SK-N-MC (cell line): ENCODE measurements around the gene ZNF326.

Experiments used
- DNase-seq: peaks from one replicate; pipeline ENCODE4 v3.0.0-alpha.2; 2011; ENCODE audit warnings: low read depth, low spot score
- H3K27ac ChIP-seq: fragments of 200-600 bp; sonication (generic); 2 replicates; pipeline ENCODE4 v1.5.1; 2016; ENCODE audit warnings: mixed run types
- H3K36me3 ChIP-seq: fragments of 200-600 bp; sonication (generic); 2 replicates; pipeline ENCODE4 v1.6.1; 2017; ENCODE audit warnings: antibody characterized with exemption, low read length, mixed read lengths; ENCODE audit not compliant: insufficient read depth
- H3K4me3 ChIP-seq: fragments of 200-600 bp; sonication (generic); 2 replicates; pipeline ENCODE4 v1.5.1; 2016
- H3K9ac ChIP-seq: fragments of 200-600 bp; sonication (generic); 2 replicates; pipeline ENCODE4 v1.8.0; 2017; ENCODE audit warnings: mixed run types, mixed read lengths; ENCODE audit not compliant: insufficient read length
- H3K9me3 ChIP-seq: fragments of 200-600 bp; sonication (generic); 2 replicates; pipeline ENCODE4 v1.6.1; 2017; ENCODE audit warnings: low read depth, mild to moderate bottlenecking, antibody characterized with exemption, low read length, moderate library complexity, mixed read lengths
- EZH2 ChIP-seq: fragments of 200-600 bp; sonication (generic); IDR thresholded peaks from one replicate; pipeline ENCODE4 v1.6.1; 2017; ENCODE audit warnings: antibody characterized with exemption
- FOXP2 ChIP-seq: optimal IDR thresholded peaks from 2 replicates; pipeline ENCODE3; 2011; ENCODE audit warnings: mild to moderate bottlenecking, moderate library complexity; ENCODE audit not compliant: insufficient read depth; ENCODE audit errors: extremely low read length, control extremely low read depth
- POLR2AphosphoS5 ChIP-seq: IDR thresholded peaks from 2 replicates; pipeline ENCODE4 v1.6.1; 2012; ENCODE audit warnings: mild to moderate bottlenecking, low read depth, low read length, borderline replicate concordance

Gene ZNF326

GRCh38 chr1:89994805-89995597 lies at the start of gene ZNF326:
ZNF326 (plus strand) TSS chr1:89995110; CDS start chr1:89995258, 148 bp downstream.
- DNase-seq: peak; percentile 59
- peak within 1 kb of the TSS; percentile 94 for H3K4me3 ChIP-seq
- H3K27ac ChIP-seq: peak within 1 kb of the TSS; percentile 74
- H3K36me3 ChIP-seq: peaks cover 25% of the 10 kb centered on the region
- no peaks in the 10 kb centered on the region for H3K9me3 ChIP-seq
- no peak for TF ChIP-seq EZH2
- peak; percentile 68 for TF ChIP-seq FOXP2
- peak; percentile 97 for TF ChIP-seq POLR2AphosphoS5
- peak within 1 kb of the TSS; percentile 98 for H3K9ac ChIP-seq

GRCh38 chr1:89945852-89946476 lies 48.9 kb upstream of the ZNF326 start:
- Histone ChIP-seq H3K4me3 (no peak overlapping the region), H3K9ac (no peak overlapping the region), H3K27ac (no peak overlapping the region), H3K9me3 (no peaks in the 10 kb centered on the region), H3K36me3 (no peaks in the 10 kb centered on the region)
- no peak for DNase-seq
- TF ChIP-seq POLR2AphosphoS5 (no peak), EZH2 (no peak), FOXP2 (no peak)

- no peak overlapping the region for H3K4me3 ChIP-seq
- H3K36me3 ChIP-seq: no peaks in the 10 kb centered on the region
- no peak for TF ChIP-seq FOXP2
- no peak for TF ChIP-seq POLR2AphosphoS5
- TF ChIP-seq EZH2: no peak
- H3K27ac ChIP-seq: no peak overlapping the region
- H3K9ac ChIP-seq: no peak overlapping the region
- no peak for DNase-seq
- H3K9me3 ChIP-seq: no peaks in the 10 kb centered on the region
These were observed 48.4 kb upstream of the ZNF326 start for GRCh38 chr1:89946532-89946931.

GRCh38 chr1:89948722-89949345 lies 46.1 kb upstream of the ZNF326 start:
- no peak for DNase-seq
- Histone ChIP-seq H3K36me3 (no peaks in the 10 kb centered on the region), H3K9me3 (no peaks in the 10 kb centered on the region), H3K27ac (no peak overlapping the region), H3K4me3 (no peak overlapping the region), H3K9ac (no peak overlapping the region)
- TF ChIP-seq EZH2: no peak
- no peak for TF ChIP-seq POLR2AphosphoS5
- TF ChIP-seq FOXP2: no peak

GRCh38 chr1:89949991-89950624 lies 44.8 kb upstream of the ZNF326 start:
- H3K27ac ChIP-seq: no peak overlapping the region
- H3K4me3 ChIP-seq: no peak overlapping the region

GRCh38 chr1:89950703-89951102 lies 44.2 kb upstream of the ZNF326 start:
- no peak for TF ChIP-seq POLR2AphosphoS5
- TF ChIP-seq EZH2: no peak
- no peak for TF ChIP-seq FOXP2
- Histone ChIP-seq H3K9ac (no peak overlapping the region), H3K36me3 (no peaks in the 10 kb centered on the region), H3K9me3 (no peaks in the 10 kb centered on the region), H3K27ac (no peak overlapping the region), H3K4me3 (no peak overlapping the region)
- no peak for DNase-seq

More at GRCh38 chr1:89949991-89950624, 44.8 kb upstream of the ZNF326 start:
- Histone ChIP-seq H3K9me3 (no peaks in the 10 kb centered on the region), H3K36me3 (no peaks in the 10 kb centered on the region), H3K9ac (no peak overlapping the region)
- no peak for DNase-seq
- TF ChIP-seq POLR2AphosphoS5: no peak
- no peak for TF ChIP-seq FOXP2
- TF ChIP-seq EZH2: no peak

GRCh38 chr1:89951766-89952604 lies 42.9 kb upstream of the ZNF326 start:
- H3K9ac ChIP-seq: no peak overlapping the region
- H3K9me3 ChIP-seq: no peaks in the 10 kb centered on the region
- DNase-seq: no peak
- no peak overlapping the region for H3K4me3 ChIP-seq
- no peaks in the 10 kb centered on the region for H3K36me3 ChIP-seq
- TF ChIP-seq POLR2AphosphoS5: no peak
- TF ChIP-seq EZH2: no peak
- no peak for TF ChIP-seq FOXP2
- no peak overlapping the region for H3K27ac ChIP-seq
